ENCODE data around the gene TBL1Y. TPM values are rescaled to one million over a fixed set of nuclear protein-coding genes. Genes with fewer than 3 reads are reported as not detected.
"Not testable (repeated sequence)": the region's sequence is repeated elsewhere in the genome, so short reads cannot be mapped to it uniquely, and the experiment has no call there.

TBL1Y gene
- total RNA-seq, 1 donor from 2014 or later, result not detected

DNA sequence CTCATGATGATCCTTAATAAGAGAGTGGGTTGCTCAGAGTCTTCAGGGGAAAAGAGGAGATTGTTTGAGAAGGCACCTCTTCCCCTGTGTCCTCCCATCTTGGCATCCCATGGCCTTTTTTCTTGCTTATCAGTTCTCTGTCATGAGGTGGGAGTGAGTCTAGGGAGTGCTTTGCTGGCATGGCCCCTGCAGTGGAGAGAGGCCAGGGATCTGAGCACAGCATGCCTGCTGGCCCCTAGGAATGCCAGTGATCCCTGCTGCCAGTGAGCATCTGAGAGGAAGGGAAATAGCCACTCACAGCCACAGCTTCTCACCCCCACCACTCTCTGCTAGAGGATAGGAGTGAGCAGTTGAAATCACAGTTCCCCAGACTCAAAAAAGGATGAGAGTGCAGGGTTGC lies 168.2 kb downstream of the TBL1Y start:
- no peak for DNase-seq
- Mint-ChIP-seq H3K4me3 (no peak overlapping the region), H3K9me3 (no peaks in the 10 kb centered on the region), H3K27ac (no peak overlapping the region), H3K27me3 (no peaks in the 10 kb centered on the region), H3K4me1 (no peaks in the 10 kb centered on the region), H3K36me3 (ENCODE audit: low read depth) (no peaks in the 10 kb centered on the region)
- intact Hi-C loops (cut with micrococcal nuclease), result no loop called here

DNA sequence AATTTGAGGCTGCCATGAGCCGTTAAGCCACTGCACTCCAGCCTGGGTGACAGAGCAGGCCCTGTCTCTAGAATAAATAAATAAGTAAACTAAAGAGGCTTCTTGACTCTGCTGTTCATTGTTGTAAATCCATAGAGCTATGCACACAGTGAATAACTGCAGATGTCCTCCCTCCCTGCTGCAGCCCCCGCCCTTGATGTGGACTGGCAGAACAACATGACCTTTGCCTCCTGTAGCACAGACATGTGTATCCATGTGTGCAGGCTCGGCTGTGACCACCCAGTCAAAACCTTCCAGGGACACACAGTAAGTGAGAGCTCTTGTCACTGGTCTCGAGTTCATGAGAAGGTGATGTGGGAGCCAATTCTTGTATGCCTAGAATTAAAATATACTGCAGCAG lies 170.1 kb downstream of the TBL1Y start:
- H3K4me1 Mint-ChIP-seq; intact Hi-C loops (cut with micrococcal nuclease); H3K27ac Mint-ChIP-seq; H3K36me3 Mint-ChIP-seq (ENCODE audit: low read depth); H3K27me3 Mint-ChIP-seq; H3K4me3 Mint-ChIP-seq; DNase-seq; H3K9me3 Mint-ChIP-seq: not testable (repeated sequence)

DNA sequence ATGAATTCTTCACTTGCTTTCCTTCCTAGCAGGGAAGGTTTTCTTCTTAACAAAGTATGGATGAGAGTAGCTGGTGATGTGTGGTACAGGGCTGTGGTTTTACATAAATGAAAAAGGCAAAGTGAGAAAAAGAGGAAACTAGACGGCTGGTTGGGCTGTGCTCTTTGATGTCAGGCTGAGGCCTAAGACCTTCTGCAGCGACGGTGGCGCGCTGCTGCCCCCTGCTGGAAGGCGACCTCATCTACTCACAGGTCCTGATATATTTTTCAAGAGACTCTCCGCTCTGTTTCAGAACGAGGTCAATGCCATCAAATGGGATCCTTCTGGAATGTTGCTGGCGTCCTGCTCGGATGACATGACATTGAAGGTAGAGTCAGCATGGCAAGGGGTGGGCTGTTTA lies 175.1 kb downstream of the TBL1Y start:
- Mint-ChIP-seq H3K36me3 (ENCODE audit: low read depth) (no peaks in the 10 kb centered on the region), H3K27me3 (peaks cover 4% of the 10 kb centered on the region), H3K4me3 (no peak overlapping the region), H3K4me1 (peaks cover 16% of the 10 kb centered on the region), H3K9me3 (no peaks in the 10 kb centered on the region), H3K27ac (no peak overlapping the region)
- intact Hi-C loops (cut with micrococcal nuclease), result loop anchor here (1.0 kb wide), 1 partner anchor 121 kb away; no protein-coding TSS in a partner anchor
- DNase-seq, result peak; percentile 93

DNA sequence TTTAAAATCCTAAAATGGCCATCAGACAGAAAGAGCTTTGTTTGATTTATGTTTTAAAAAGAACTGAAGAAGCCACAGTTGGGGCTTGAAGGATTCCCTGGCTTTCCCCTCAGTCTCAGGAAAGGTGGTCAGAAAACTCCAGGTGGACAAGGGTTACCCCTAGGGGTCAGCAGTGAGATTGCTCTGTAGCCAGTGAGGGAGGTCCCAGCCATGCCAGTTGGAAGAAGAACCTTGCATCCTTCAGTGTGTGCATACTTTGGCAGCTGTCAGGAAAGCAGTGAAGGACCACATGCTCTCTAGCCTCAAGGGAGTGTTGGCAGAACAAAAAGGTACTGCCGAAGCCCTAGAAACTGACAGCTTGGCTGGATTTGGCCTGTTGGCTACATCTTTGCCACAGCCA lies 182.3 kb downstream of the TBL1Y start:
- H3K4me1 Mint-ChIP-seq, result peaks cover 5% of the 10 kb centered on the region
- DNase-seq, result no peak
- H3K4me3 Mint-ChIP-seq, result no peak overlapping the region
- intact Hi-C loops (cut with micrococcal nuclease), result no loop called here
- no peak overlapping the region for H3K27ac Mint-ChIP-seq
- peaks cover 5% of the 10 kb centered on the region for H3K9me3 Mint-ChIP-seq
- H3K36me3 Mint-ChIP-seq (ENCODE audit: low read depth), result no peaks in the 10 kb centered on the region
- peaks cover 4% of the 10 kb centered on the region for H3K27me3 Mint-ChIP-seq

GRCh38 chrY:7094365-7094764 lies 183.9 kb downstream of the TBL1Y start:
- Mint-ChIP-seq H3K4me1 (peaks cover 4% of the 10 kb centered on the region), H3K27ac (no peak overlapping the region), H3K36me3 (ENCODE audit: low read depth) (no peaks in the 10 kb centered on the region), H3K27me3 (no peaks in the 10 kb centered on the region), H3K4me3 (no peak overlapping the region), H3K9me3 (peaks cover 5% of the 10 kb centered on the region)
- intact Hi-C loops (cut with micrococcal nuclease), result no loop called here
- no peak for DNase-seq

- Mint-ChIP-seq H3K4me3 (no peak overlapping the region), H3K27me3 (no peaks in the 10 kb centered on the region), H3K36me3 (ENCODE audit: low read depth) (no peaks in the 10 kb centered on the region), H3K4me1 (peaks cover 8% of the 10 kb centered on the region), H3K27ac (peak overlapping the region; percentile 30), H3K9me3 (peaks cover 5% of the 10 kb centered on the region)
- DNase-seq, result no peak
- intact Hi-C loops (cut with micrococcal nuclease), result no loop called here
Observed at GRCh38 chrY:7097021-7097420, 186.5 kb downstream of the TBL1Y start.

DNA sequence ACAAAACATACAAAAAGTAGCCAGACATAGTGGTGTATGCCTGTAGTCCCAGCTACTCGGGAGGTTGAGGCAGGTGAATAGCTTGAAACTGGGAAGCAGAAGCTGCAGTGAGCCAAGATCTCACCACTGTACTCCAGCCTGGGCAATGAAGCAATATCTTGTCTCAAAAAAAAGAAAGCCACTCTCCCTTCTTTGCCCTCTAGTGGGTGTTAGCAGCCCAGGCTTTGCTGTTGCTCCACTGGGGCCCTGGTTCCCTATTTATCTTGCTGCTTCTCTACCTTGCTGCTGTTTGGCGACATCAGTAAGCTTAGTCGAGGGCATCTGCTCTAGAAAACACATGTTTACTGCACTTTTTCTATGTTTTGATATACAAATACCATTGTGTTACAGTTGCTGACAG lies 189.2 kb downstream of the TBL1Y start:
- H3K27me3 Mint-ChIP-seq, result no peaks in the 10 kb centered on the region
- H3K27ac Mint-ChIP-seq, result no peak overlapping the region
- H3K4me3 Mint-ChIP-seq, result no peak overlapping the region
- H3K9me3 Mint-ChIP-seq, result peaks cover 5% of the 10 kb centered on the region
- DNase-seq, result peak; percentile 61
- intact Hi-C loops (cut with micrococcal nuclease), result no loop called here
- peaks cover 10% of the 10 kb centered on the region for H3K4me1 Mint-ChIP-seq
- no peaks in the 10 kb centered on the region for H3K36me3 Mint-ChIP-seq (ENCODE audit: low read depth)

DNA sequence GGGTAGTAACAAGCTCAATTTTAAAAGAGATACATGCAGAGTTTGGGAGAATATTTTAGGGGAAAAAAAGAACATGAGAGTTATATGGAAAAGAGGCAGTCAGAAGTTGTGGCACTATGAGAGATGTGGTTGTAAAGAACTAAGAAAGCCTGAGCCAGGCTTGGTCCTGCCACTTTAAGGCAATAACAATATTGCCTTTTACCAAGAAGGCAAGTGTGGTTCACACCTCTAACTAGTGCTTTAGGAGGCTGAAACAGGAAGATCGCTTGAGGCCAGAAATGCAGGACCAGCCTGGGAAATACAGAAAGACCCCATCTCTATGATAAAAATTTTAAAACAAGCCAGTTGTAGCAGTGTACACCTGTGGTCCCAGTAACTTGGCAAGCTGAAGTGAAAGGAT lies 192.2 kb downstream of the TBL1Y start:
- H3K27ac Mint-ChIP-seq, result no peak overlapping the region
- H3K36me3 Mint-ChIP-seq (ENCODE audit: low read depth), result no peaks in the 10 kb centered on the region
- H3K4me3 Mint-ChIP-seq, result no peak overlapping the region
- DNase-seq, result no peak
- intact Hi-C loops (cut with micrococcal nuclease), result no loop called here
- H3K9me3 Mint-ChIP-seq, result no peaks in the 10 kb centered on the region
- H3K27me3 Mint-ChIP-seq, result no peaks in the 10 kb centered on the region
- peaks cover 21% of the 10 kb centered on the region for H3K4me1 Mint-ChIP-seq

- Mint-ChIP-seq H3K4me1 (peaks cover 25% of the 10 kb centered on the region), H3K36me3 (ENCODE audit: low read depth) (no peaks in the 10 kb centered on the region), H3K27me3 (no peaks in the 10 kb centered on the region), H3K27ac (peak overlapping the region; percentile 46), H3K4me3 (no peak overlapping the region), H3K9me3 (peaks cover 4% of the 10 kb centered on the region)
- intact Hi-C loops (cut with micrococcal nuclease), result no loop called here
- no peak for DNase-seq
Observed at GRCh38 chrY:7107179-7107578, 196.7 kb downstream of the TBL1Y start.

DNA sequence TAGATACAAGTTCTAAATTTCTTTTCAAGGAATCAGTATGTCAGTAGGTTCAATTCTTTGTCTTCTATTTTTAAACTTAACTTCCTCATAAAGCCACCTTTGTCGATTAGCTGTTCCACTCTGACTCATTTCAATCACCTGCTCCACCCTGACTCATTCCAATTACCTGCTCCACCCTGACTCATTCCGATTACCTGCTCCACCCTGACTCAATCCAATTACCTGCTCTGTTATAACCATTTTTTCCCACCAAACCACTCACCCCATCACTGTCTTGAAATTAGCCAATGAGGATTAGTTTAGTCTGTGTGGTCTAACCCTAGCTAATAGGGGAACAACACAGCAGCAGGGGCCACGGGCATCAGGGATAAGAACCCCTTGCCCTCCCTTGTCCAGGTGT lies 199.6 kb downstream of the TBL1Y start:
- peaks cover 4% of the 10 kb centered on the region for H3K9me3 Mint-ChIP-seq
- H3K27me3 Mint-ChIP-seq, result no peaks in the 10 kb centered on the region
- no peak overlapping the region for H3K27ac Mint-ChIP-seq
- H3K4me1 Mint-ChIP-seq, result peaks cover 23% of the 10 kb centered on the region
- H3K4me3 Mint-ChIP-seq, result no peak overlapping the region
- DNase-seq, result no peak
- no peaks in the 10 kb centered on the region for H3K36me3 Mint-ChIP-seq (ENCODE audit: low read depth)
- intact Hi-C loops (cut with micrococcal nuclease), result no loop called here

DNA sequence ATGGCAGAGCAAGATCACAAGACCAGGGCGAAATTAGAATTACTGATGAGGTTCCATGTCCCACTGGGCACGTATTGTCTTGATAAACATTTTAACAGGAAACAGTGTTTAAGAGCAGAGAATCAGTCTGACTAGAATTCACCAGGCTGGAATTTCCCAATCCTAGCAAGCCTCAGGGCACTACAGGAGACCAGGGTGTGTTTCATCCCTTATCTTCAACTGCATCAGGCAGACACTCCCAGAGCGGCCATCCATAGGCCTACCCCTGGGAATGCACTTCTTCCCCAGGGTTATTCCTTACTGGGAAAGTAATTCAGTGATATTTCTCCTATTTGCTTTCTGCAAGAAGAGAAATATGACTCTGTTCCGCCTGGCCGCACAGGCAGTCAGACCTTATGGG lies 205.4 kb downstream of the TBL1Y start:
- H3K27me3 Mint-ChIP-seq, result peaks cover 4% of the 10 kb centered on the region
- no peak overlapping the region for H3K4me3 Mint-ChIP-seq
- H3K36me3 Mint-ChIP-seq (ENCODE audit: low read depth), result no peaks in the 10 kb centered on the region
- DNase-seq, result no peak
- H3K9me3 Mint-ChIP-seq, result no peaks in the 10 kb centered on the region
- intact Hi-C loops (cut with micrococcal nuclease), result no loop called here
- H3K27ac Mint-ChIP-seq, result no peak overlapping the region
- peaks cover 5% of the 10 kb centered on the region for H3K4me1 Mint-ChIP-seq

- H3K4me3 Mint-ChIP-seq, result no peak overlapping the region
- intact Hi-C loops (cut with micrococcal nuclease), result no loop called here
- H3K36me3 Mint-ChIP-seq (ENCODE audit: low read depth), result no peaks in the 10 kb centered on the region
- no peaks in the 10 kb centered on the region for H3K9me3 Mint-ChIP-seq
- H3K4me1 Mint-ChIP-seq, result peaks cover 5% of the 10 kb centered on the region
- peaks cover 6% of the 10 kb centered on the region for H3K27me3 Mint-ChIP-seq
- no peak overlapping the region for H3K27ac Mint-ChIP-seq
- DNase-seq, result no peak
Observed at GRCh38 chrY:7122202-7122601, 211.7 kb downstream of the TBL1Y start.

DNA sequence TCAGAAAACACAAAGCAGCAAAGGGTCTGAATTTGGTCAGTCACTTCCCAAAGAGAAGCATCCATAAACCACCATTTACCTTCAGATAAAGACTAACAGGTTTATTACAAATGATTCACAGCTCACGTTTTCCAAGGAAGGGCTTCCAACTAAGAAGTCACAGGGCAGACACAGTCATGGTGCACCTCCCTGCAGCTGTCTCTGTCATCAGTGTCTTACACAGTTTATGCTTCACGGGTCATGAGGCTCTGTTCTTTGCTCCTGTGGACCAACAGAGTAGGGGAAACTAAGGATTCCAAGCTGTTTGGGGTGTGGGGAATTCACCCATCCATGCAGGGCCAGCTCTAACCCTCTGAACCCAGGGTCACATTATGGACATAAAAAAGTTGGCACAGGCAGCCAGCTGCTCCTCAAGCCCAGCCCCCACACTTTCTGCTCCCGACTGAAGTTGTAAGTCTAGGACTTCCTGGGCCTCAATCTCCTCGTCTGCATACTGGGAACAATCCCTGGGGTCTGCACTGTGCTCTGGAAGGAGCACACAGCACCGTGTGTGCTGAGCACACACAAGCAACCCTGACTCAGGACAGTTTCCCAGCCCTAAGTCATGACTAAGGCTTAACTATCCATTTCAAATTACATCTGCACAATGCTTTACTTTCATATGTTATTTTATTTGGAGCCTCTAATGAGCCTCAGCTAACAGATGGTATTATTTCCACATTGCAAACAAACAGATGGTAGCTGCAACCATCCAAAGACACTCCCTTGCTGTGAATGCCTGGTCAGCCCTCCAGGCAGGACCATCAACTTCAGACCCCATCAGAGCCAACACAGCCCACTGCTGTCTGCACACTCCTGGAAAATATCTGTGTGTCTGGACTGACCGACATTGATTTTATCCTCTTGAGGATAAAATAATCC lies 214.9 kb downstream of the TBL1Y start:
- Mint-ChIP-seq H3K36me3 (ENCODE audit: low read depth) (no peaks in the 10 kb centered on the region), H3K9me3 (no peaks in the 10 kb centered on the region), H3K27me3 (peaks cover 3% of the 10 kb centered on the region), H3K4me3 (no peak overlapping the region), H3K4me1 (no peaks in the 10 kb centered on the region), H3K27ac (no peak overlapping the region)
- intact Hi-C loops (cut with micrococcal nuclease), result no loop called here
- DNase-seq, result no peak

DNA sequence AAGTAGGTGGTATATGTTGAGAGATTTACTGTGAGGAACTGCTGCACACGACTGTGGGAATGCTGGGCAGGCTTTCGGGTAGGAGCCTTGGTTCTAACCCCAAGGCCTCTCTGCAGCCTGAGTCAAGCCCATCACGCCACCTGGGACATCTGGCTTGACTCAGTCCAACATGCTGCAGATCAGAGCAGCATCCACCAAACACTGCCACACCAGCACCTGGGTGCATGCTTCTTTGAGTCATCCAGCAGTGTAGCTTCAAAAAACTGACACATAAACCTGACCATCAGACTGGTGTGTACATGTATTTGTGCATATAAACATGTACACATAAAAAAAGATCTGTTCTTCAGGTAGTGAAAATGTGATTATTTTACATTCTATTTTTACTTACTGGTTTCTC lies 217.7 kb downstream of the TBL1Y start:
- DNase-seq, result no peak
- no peak overlapping the region for H3K27ac Mint-ChIP-seq
- H3K4me1 Mint-ChIP-seq, result no peaks in the 10 kb centered on the region
- no peaks in the 10 kb centered on the region for H3K36me3 Mint-ChIP-seq (ENCODE audit: low read depth)
- peaks cover 5% of the 10 kb centered on the region for H3K9me3 Mint-ChIP-seq
- intact Hi-C loops (cut with micrococcal nuclease), result no loop called here
- peaks cover 12% of the 10 kb centered on the region for H3K27me3 Mint-ChIP-seq
- no peak overlapping the region for H3K4me3 Mint-ChIP-seq

All from activated CD4-positive, alpha-beta T cell treated with anti-CD3 and anti-CD28 coated beads, Interleukin-2, amount 10 ng/mL, durations not matched to agents 24 days and 14 days (primary cell).